HepG2 (cell line): ENCODE data around the gene PSMB3. TPM values are rescaled to one million over a fixed set of nuclear protein-coding genes. Genes with fewer than 3 reads are reported as not detected.

ENCODE experiments used
- CAMTA2 ChIP-seq: sonication (generic); formaldehyde crosslinking; IDR thresholded peaks from 2 replicates; pipeline ENCODE4 v1.4.0; 2020; ENCODE audit warnings: mild to moderate bottlenecking, missing genetic modification reagents, borderline replicate concordance
- FOXO1 ChIP-seq: sonication (generic); formaldehyde crosslinking; IDR thresholded peaks from 2 replicates; pipeline ENCODE4 v1.4.0; 2020; ENCODE audit warnings: missing genetic modification reagents
- FOXP1 ChIP-seq, 2 experiments: fragments of 450-650 bp in 1 of 2; IDR thresholded peaks; 2 replicates each; pipeline ENCODE4 v1.6.1; 2017 to 2018; ENCODE audit warnings: antibody characterized with exemption in 1 of 2
- HOXA5 ChIP-seq: sonication (generic); formaldehyde crosslinking; IDR thresholded peaks from 2 replicates; pipeline ENCODE4 v1.4.0; 2020; ENCODE audit warnings: missing genetic modification reagents
- JUND ChIP-seq: sonication (generic); formaldehyde crosslinking; IDR thresholded peaks from 2 replicates; pipeline ENCODE4 v1.8.0; 2022; ENCODE audit warnings: mild to moderate bottlenecking, missing genetic modification reagents
- KLF13 ChIP-seq: sonication (generic); formaldehyde crosslinking; IDR thresholded peaks from 2 replicates; pipeline ENCODE4 v1.4.0; 2020; ENCODE audit warnings: mild to moderate bottlenecking, missing genetic modification reagents
- NBN ChIP-seq: fragments of 450-650 bp; conservative IDR thresholded peaks from 2 replicates; pipeline ENCODE4 v1.6.1; 2017
- NONO ChIP-seq, 2 experiments: fragments of 450-650 bp in 1 of 2; sonication (generic) in 1 of 2; formaldehyde crosslinking in 1 of 2; IDR thresholded peaks in 1 of 2; conservative IDR thresholded peaks in 1 of 2; 2 replicates each; pipeline versions ENCODE4 v1.6.1 to v1.8.0; 2017 to 2022; ENCODE audit warnings: mild to moderate bottlenecking in 1 of 2, missing genetic modification reagents in 1 of 2, moderate library complexity in 1 of 2
- NR2F6 ChIP-seq, 2 experiments: IDR thresholded peaks; 2 replicates each; pipeline ENCODE4 v1.6.1; 2016; ENCODE audit warnings: antibody characterized with exemption in 1 of 2, mild to moderate bottlenecking in 1 of 2
- TCF7L2 ChIP-seq: IDR thresholded peaks from 2 replicates; pipeline ENCODE4 v1.6.1; 2011; ENCODE audit warnings: mild to moderate bottlenecking, low read depth, low read length, moderate library complexity
- ZFP90 ChIP-seq: sonication (generic); formaldehyde crosslinking; IDR thresholded peaks from 2 replicates; pipeline ENCODE4 v1.8.0; 2022; ENCODE audit warnings: missing genetic modification reagents, mild to moderate bottlenecking, inconsistent platforms, borderline replicate concordance
- ZNF12 ChIP-seq: sonication (generic); formaldehyde crosslinking; IDR thresholded peaks from 2 replicates; pipeline ENCODE4 v1.5.0; 2020; ENCODE audit warnings: missing genetic modification reagents
- ZNF354B ChIP-seq: sonication (generic); formaldehyde crosslinking; IDR thresholded peaks from 2 replicates; pipeline ENCODE4 v1.8.0; 2022; ENCODE audit warnings: mild to moderate bottlenecking, missing genetic modification reagents
- ZNF543 ChIP-seq: sonication (generic); formaldehyde crosslinking; IDR thresholded peaks from 2 replicates; pipeline ENCODE4 v1.4.0; 2020; ENCODE audit warnings: mild to moderate bottlenecking, missing genetic modification reagents
- ZNF709 ChIP-seq: sonication (generic); formaldehyde crosslinking; IDR thresholded peaks from 2 replicates; pipeline ENCODE4 v1.5.0; 2020; ENCODE audit warnings: mild to moderate bottlenecking, missing genetic modification reagents
- polyA plus RNA-seq, 8 experiments: library from polyadenylated mRNA; depleted of rRNA in 3 of 8; stranded (reverse) in 7 of 8; unstranded in 1 of 8; fragments of >200 nt; fragmentation: Illumina TruSeq in 4 of 8; extraction: Trizol in 4 of 8; gene quantifications; 2 replicates each; pipeline versions ENCODE4 v1.2.1 to v1.2.3, GENCODE V29; 2011 to 2016; ENCODE audit warnings: low read depth in 4 of 8, missing spikeins in 1 of 8, mixed read lengths in 1 of 8; ENCODE audit not compliant: insufficient read depth in 1 of 8
- total RNA-seq, 5 experiments: library from RNA; depleted of rRNA; stranded (reverse); fragments of >200 nt; fragmentation: Illumina TruSeq; extraction: Trizol; gene quantifications; 2 replicates each; pipeline ENCODE4 v1.2.3, GENCODE V29; 2016; ENCODE audit warnings: low read depth in 1 of 5
- TF ChIP-seq, protein P1 (sequence below): sonication (generic); formaldehyde crosslinking; IDR thresholded peaks from 2 replicates; pipeline ENCODE4 v1.5.1; 2020; ENCODE audit warnings: missing genetic modification reagents, mild to moderate bottlenecking, borderline replicate concordance
- TF ChIP-seq, protein P2 (sequence below): IDR thresholded peaks from 2 replicates; pipeline ENCODE4 v1.6.1; 2016; ENCODE audit warnings: missing biosample characterization, missing genetic modification reagents, low read depth
- TF ChIP-seq, protein P3 (sequence below): sonication (generic); formaldehyde crosslinking; IDR thresholded peaks from 2 replicates; pipeline ENCODE4 v1.9.0; 2021; ENCODE audit warnings: mild to moderate bottlenecking, missing genetic modification reagents

PSMB3 gene
- total and polyA plus RNA-seq, 2 of the 13 experiments (the other 11 are each of a cell fraction or from before 2014, with no cell fraction given), result 366 to 517 TPM

DNA sequence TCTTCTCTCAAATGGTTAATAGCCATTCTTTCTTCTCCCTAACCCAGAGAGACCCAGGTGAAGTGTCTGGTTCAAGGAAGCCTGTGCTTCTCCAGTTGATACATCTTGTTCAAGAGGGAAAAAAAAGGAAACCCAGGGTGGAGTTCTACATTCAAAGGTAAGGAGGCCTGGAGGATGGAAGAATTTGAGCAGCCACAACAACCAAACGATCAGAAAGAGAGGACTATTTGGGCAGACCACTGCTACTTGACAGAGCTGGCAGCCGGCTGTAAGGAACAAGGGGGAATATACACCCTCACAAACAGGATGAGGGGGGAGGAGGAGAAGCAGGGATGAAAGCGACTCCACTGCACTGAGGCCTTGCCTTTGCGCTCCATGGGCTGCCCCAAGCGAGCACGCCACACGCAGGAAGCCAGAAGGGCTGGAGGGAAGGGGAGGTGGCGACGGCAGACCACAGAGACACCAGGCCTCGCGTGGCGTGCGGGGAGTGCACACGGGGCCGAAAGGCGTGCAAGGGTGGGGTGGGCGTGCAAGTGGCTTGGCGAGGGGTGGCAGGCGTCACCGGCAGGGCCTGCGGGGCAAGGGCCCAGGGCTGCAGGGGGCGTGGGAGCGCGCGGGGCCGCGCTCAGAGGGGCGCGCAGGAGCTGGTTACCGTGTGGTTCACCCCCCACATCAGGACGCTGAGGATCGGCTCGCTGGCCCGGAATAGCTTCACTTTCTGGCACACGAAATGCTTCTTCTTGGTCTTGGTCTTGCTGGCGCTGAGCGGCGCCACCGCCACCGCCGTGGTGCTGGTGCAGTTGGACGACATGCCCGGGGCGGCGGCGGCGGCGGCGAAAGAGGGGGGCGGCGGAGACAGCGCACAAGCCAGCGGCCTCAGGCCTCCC lies 46.3 kb downstream of the PSMB3 start (continued):
- TF ChIP-seq, protein P1, sequence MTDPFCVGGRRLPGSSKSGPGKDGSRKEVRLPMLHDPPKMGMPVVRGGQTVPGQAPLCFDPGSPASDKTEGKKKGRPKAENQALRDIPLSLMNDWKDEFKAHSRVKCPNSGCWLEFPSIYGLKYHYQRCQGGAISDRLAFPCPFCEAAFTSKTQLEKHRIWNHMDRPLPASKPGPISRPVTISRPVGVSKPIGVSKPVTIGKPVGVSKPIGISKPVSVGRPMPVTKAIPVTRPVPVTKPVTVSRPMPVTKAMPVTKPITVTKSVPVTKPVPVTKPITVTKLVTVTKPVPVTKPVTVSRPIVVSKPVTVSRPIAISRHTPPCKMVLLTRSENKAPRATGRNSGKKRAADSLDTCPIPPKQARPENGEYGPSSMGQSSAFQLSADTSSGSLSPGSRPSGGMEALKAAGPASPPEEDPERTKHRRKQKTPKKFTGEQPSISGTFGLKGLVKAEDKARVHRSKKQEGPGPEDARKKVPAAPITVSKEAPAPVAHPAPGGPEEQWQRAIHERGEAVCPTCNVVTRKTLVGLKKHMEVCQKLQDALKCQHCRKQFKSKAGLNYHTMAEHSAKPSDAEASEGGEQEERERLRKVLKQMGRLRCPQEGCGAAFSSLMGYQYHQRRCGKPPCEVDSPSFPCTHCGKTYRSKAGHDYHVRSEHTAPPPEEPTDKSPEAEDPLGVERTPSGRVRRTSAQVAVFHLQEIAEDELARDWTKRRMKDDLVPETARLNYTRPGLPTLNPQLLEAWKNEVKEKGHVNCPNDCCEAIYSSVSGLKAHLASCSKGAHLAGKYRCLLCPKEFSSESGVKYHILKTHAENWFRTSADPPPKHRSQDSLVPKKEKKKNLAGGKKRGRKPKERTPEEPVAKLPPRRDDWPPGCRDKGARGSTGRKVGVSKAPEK, result no peak
- TF ChIP-seq ZNF354B (no peak), NBN (no peak), ZNF543 (CRISPR knock-in tag) (no peak), FOXP1 (IDR thresholded peaks at IDR 0.05) (no peak), FOXP1 (CRISPR knock-in tag; IDR thresholded peaks at IDR 0.05) (no peak), ZNF12 (CRISPR knock-in tag) (0 out of 2 replicates have a peak, but pooled peaks have one; percentile 11), FOXO1 (0 out of 2 replicates have a peak, but pooled peaks have one; percentile 7), TCF7L2 (no peak), KLF13 (0 out of 2 replicates have a peak, but pooled peaks have one; percentile 54), JUND (CRISPR knock-in tag) (peak; percentile 57), ZFP90 (no peak), NR2F6 (IDR thresholded peaks at IDR 0.05) (no peak), NR2F6 (CRISPR knock-in tag; IDR thresholded peaks at IDR 0.05) (peak; percentile 30; the same call in 1 of the 2 replicates), CAMTA2 (peak; percentile 72; the same call in 1 of the 2 replicates), NONO (IDR thresholded peaks at IDR 0.05) (no peak), NONO (CRISPR knock-in tag; conservative IDR thresholded peaks at IDR 0.05) (no peak), HOXA5 (CRISPR knock-in tag) (no peak), ZNF709 (peak; percentile 74; the same call in 1 of the 2 replicates)
- TF ChIP-seq, protein P2, sequence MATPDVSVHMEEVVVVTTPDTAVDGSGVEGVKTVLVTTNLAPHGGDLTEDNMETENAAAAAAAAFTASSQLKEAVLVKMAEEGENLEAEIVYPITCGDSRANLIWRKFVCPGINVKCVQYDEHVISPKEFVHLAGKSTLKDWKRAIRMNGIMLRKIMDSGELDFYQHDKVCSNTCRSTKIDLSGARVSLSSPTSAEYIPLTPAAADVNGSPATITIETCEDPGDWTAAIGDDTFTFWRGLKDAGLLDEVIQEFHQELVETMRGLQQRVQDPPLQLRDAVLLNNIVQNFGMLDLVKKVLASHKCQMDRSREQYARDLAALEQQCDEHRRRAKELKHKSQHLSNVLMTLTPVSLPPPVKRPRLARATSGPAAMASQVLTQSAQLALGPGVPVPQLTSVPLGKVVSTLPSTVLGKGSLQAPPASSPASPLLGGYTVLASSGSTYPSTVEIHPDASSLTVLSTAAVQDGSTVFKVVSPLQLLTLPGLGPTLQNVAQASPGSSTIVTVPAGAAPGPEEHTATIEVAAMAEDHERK (CRISPR knock-in tag), result no peak
- TF ChIP-seq, protein P3, sequence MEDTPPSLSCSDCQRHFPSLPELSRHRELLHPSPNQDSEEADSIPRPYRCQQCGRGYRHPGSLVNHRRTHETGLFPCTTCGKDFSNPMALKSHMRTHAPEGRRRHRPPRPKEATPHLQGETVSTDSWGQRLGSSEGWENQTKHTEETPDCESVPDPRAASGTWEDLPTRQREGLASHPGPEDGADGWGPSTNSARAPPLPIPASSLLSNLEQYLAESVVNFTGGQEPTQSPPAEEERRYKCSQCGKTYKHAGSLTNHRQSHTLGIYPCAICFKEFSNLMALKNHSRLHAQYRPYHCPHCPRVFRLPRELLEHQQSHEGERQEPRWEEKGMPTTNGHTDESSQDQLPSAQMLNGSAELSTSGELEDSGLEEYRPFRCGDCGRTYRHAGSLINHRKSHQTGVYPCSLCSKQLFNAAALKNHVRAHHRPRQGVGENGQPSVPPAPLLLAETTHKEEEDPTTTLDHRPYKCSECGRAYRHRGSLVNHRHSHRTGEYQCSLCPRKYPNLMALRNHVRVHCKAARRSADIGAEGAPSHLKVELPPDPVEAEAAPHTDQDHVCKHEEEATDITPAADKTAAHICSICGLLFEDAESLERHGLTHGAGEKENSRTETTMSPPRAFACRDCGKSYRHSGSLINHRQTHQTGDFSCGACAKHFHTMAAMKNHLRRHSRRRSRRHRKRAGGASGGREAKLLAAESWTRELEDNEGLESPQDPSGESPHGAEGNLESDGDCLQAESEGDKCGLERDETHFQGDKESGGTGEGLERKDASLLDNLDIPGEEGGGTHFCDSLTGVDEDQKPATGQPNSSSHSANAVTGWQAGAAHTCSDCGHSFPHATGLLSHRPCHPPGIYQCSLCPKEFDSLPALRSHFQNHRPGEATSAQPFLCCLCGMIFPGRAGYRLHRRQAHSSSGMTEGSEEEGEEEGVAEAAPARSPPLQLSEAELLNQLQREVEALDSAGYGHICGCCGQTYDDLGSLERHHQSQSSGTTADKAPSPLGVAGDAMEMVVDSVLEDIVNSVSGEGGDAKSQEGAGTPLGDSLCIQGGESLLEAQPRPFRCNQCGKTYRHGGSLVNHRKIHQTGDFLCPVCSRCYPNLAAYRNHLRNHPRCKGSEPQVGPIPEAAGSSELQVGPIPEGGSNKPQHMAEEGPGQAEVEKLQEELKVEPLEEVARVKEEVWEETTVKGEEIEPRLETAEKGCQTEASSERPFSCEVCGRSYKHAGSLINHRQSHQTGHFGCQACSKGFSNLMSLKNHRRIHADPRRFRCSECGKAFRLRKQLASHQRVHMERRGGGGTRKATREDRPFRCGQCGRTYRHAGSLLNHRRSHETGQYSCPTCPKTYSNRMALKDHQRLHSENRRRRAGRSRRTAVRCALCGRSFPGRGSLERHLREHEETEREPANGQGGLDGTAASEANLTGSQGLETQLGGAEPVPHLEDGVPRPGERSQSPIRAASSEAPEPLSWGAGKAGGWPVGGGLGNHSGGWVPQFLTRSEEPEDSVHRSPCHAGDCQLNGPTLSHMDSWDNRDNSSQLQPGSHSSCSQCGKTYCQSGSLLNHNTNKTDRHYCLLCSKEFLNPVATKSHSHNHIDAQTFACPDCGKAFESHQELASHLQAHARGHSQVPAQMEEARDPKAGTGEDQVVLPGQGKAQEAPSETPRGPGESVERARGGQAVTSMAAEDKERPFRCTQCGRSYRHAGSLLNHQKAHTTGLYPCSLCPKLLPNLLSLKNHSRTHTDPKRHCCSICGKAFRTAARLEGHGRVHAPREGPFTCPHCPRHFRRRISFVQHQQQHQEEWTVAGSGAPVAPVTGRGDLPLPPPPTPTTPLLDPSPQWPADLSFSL, result no peak
